ENCODE data around the gene CBLB.
"Not testable (repeated sequence)": the region's sequence is repeated elsewhere in the genome, so short reads cannot be mapped to it uniquely, and the experiment has no call there.

The CBLB gene

GRCh38 chr3:105752791-105753415 is 115.9 kb downstream of the CBLB start:
- no peaks in the 10 kb centered on the region for H3K9me3 ChIP-seq
- H3K27me3 ChIP-seq (ENCODE audit: low read depth): no peaks in the 10 kb centered on the region
- peaks cover 22% of the 10 kb centered on the region for H3K4me1 ChIP-seq
- no peaks in the 10 kb centered on the region for H3K36me3 ChIP-seq (replicated peaks)
- peak; percentile 29 to 39 for DNase-seq (ENCODE audit: low spot score in 2 of 2)
- no peak overlapping the region for H3K4me3 ChIP-seq
- in situ Hi-C loops (cut with MboI; ENCODE audit: low sequenced_read_pairs): no loop called here

DNA sequence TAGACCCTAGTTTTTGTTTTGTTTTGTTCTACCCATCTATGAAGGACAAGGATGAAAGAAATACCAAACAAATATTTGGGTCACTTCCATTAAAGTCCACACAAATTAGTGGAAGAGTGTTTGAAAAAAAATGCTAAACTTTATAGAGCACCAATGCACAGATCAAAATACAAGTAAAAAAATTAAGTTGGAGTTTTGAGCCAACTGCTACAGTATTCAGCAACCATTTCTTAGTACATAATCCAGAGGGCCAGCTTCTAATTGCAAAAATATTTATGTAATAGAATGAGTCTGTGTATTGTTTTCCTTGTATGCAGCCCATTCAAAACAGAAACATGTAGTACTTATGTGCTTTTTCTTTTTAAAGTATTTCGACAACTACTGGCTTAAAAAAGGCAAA is 121.1 kb downstream of the CBLB start:
- in situ Hi-C loops (cut with MboI; ENCODE audit: low sequenced_read_pairs): no loop called here
- H3K36me3 ChIP-seq (replicated peaks): no peaks in the 10 kb centered on the region

DNA sequence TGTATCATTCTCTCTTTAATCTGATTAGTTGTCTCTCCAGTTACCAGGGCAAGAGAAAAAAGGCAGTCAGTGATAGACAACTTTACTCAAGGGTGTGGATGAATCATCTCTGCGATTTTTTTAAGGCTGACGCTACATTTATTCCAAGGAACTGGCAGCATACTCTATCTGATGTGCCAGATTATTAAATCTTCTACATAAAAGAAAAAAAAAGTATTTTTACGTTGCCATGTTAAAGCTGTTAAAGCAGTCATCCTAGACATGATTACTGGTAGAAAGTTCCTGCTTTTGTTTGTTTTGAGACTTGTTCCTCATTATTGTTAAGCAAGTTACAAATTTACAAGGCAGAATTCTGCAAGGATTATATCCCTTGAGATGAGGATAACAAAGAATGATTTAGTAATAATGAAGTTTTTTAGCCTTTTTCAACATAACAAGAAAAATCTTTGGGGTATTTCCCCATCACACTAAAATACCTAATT is 121.7 kb downstream of the CBLB start:
- no peaks in the 10 kb centered on the region for H3K27me3 ChIP-seq (ENCODE audit: low read depth)

More for the DNA sequence above, 121.1 kb downstream of the CBLB start:
- H3K4me1 ChIP-seq: peaks cover 26% of the 10 kb centered on the region
- H3K27me3 ChIP-seq (ENCODE audit: low read depth): no peaks in the 10 kb centered on the region
- no peak for DNase-seq (ENCODE audit: low spot score in 2 of 2)
- H3K4me3 ChIP-seq: no peak overlapping the region
- H3K9me3 ChIP-seq: no peaks in the 10 kb centered on the region

GRCh38 chr3:105746231-105746996 is 122.4 kb downstream of the CBLB start:
- DNase-seq (ENCODE audit: low spot score in 2 of 2): peak; percentile 50 to 96
- no peaks in the 10 kb centered on the region for H3K9me3 ChIP-seq
- peaks cover 22% of the 10 kb centered on the region for H3K4me1 ChIP-seq
- in situ Hi-C loops (cut with MboI; ENCODE audit: low sequenced_read_pairs): no loop called here
- no peaks in the 10 kb centered on the region for H3K27me3 ChIP-seq (ENCODE audit: low read depth)
- H3K4me3 ChIP-seq: no peak overlapping the region
- H3K36me3 ChIP-seq (replicated peaks): no peaks in the 10 kb centered on the region

More for the DNA sequence above, 121.7 kb downstream of the CBLB start:
- in situ Hi-C loops (cut with MboI; ENCODE audit: low sequenced_read_pairs): no loop called here
- Histone ChIP-seq H3K9me3 (no peaks in the 10 kb centered on the region), H3K4me3 (no peak overlapping the region), H3K4me1 (peaks cover 22% of the 10 kb centered on the region), H3K36me3 (replicated peaks) (no peaks in the 10 kb centered on the region)
- peak in 1 of 2 experiments; percentile 58 for DNase-seq (ENCODE audit: low spot score in 2 of 2)

- no peak for DNase-seq (ENCODE audit: low spot score in 2 of 2)
- Histone ChIP-seq H3K36me3 (replicated peaks) (no peaks in the 10 kb centered on the region), H3K4me1 (peaks cover 22% of the 10 kb centered on the region), H3K9me3 (no peaks in the 10 kb centered on the region), H3K27me3 (ENCODE audit: low read depth) (no peaks in the 10 kb centered on the region), H3K4me3 (no peak overlapping the region)
- in situ Hi-C loops (cut with MboI; ENCODE audit: low sequenced_read_pairs): no loop called here
These were observed 123.8 kb downstream of the CBLB start for GRCh38 chr3:105745046-105745445.

DNA sequence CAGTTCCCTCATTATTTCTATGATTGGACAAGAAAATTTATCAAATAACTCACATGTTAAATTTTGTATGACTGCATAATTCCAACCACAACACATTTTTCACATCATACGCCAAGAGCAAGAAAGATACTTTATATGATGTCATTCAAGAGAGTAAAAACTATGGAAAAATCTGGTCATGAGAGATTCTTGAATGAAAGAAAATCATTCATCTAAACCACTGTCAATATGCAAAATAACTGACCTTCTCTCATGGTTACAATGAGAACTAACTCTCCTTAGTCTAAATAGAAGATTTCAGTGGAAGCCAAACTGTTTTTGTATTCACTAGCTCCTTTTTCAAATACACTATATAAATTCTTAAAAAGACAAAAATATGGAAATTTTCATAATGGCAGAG is 124.6 kb downstream of the CBLB start:
- no peak for DNase-seq (ENCODE audit: low spot score in 2 of 2)
- no peaks in the 10 kb centered on the region for H3K27me3 ChIP-seq (ENCODE audit: low read depth)
- peaks cover 22% of the 10 kb centered on the region for H3K4me1 ChIP-seq
- H3K36me3 ChIP-seq (replicated peaks): no peaks in the 10 kb centered on the region
- in situ Hi-C loops (cut with MboI; ENCODE audit: low sequenced_read_pairs): no loop called here
- no peak overlapping the region for H3K4me3 ChIP-seq
- H3K9me3 ChIP-seq: no peaks in the 10 kb centered on the region

DNA sequence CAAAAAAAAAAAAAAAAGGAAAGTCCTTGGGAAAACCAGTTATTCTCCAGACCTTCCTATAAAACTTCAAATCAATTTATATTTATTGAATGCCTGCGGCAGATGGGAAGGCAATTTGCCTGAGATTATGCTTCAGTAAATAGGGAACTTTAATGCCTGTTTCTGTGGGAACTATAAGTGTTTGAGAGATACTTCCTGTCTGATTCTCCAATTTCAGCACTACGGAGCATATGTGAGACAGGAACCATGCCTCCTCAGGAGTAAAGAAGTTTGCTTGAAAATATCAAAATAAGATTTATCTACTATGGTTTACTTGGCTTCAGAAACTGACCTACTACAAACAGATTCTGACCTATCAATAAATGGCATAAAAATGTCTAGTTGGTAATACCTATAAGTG is 135.5 kb downstream of the CBLB start:
- no peak overlapping the region for H3K4me3 ChIP-seq
- no peaks in the 10 kb centered on the region for H3K36me3 ChIP-seq (replicated peaks)
- DNase-seq (ENCODE audit: low spot score in 2 of 2): no peak
- in situ Hi-C loops (cut with MboI; ENCODE audit: low sequenced_read_pairs): no loop called here
- no peaks in the 10 kb centered on the region for H3K9me3 ChIP-seq
- H3K4me1 ChIP-seq: peaks cover 10% of the 10 kb centered on the region
- H3K27me3 ChIP-seq (ENCODE audit: low read depth): no peaks in the 10 kb centered on the region

GRCh38 chr3:105731686-105732085 is 137.1 kb downstream of the CBLB start:
- H3K27me3 ChIP-seq (ENCODE audit: low read depth): no peaks in the 10 kb centered on the region
- H3K9me3 ChIP-seq: no peaks in the 10 kb centered on the region
- in situ Hi-C loops (cut with MboI; ENCODE audit: low sequenced_read_pairs): no loop called here
- DNase-seq (ENCODE audit: low spot score in 2 of 2): peak in 1 of 2 experiments; percentile 21
- no peaks in the 10 kb centered on the region for H3K36me3 ChIP-seq (replicated peaks)
- H3K4me3 ChIP-seq: no peak overlapping the region
- peaks cover 10% of the 10 kb centered on the region for H3K4me1 ChIP-seq

- in situ Hi-C loops (cut with MboI; ENCODE audit: low sequenced_read_pairs): no loop called here
- H3K4me1 ChIP-seq: peaks cover 10% of the 10 kb centered on the region
- DNase-seq (ENCODE audit: low spot score in 2 of 2): no peak
- no peak overlapping the region for H3K4me3 ChIP-seq
- H3K27me3 ChIP-seq (ENCODE audit: low read depth): no peaks in the 10 kb centered on the region
- no peaks in the 10 kb centered on the region for H3K36me3 ChIP-seq (replicated peaks)
- no peaks in the 10 kb centered on the region for H3K9me3 ChIP-seq
These were observed 137.9 kb downstream of the CBLB start for GRCh38 chr3:105730801-105731354.

DNA sequence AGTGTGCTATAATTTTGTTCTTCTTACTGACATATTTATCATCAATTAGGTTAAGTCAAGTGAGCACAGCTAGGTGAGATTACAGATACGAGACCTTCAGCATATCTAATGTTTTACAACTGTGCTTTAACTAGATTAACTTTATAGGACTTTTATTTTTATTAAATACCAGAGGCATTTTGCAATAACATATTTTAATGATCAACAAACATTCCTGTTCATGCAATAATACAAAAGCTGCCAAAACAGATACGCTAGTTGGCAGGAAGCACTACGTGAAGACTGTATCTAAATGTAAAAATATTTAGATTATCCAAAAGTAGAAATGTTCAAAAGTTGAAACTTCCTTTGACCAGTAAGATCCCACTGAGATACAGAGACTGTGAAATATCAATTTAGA is 139.1 kb downstream of the CBLB start:
- Histone ChIP-seq H3K4me3 (no peak overlapping the region), H3K27me3 (ENCODE audit: low read depth) (no peaks in the 10 kb centered on the region), H3K9me3 (no peaks in the 10 kb centered on the region), H3K36me3 (replicated peaks) (no peaks in the 10 kb centered on the region), H3K4me1 (peaks cover 10% of the 10 kb centered on the region)
- DNase-seq (ENCODE audit: low spot score in 2 of 2): no peak
- in situ Hi-C loops (cut with MboI; ENCODE audit: low sequenced_read_pairs): no loop called here

DNA sequence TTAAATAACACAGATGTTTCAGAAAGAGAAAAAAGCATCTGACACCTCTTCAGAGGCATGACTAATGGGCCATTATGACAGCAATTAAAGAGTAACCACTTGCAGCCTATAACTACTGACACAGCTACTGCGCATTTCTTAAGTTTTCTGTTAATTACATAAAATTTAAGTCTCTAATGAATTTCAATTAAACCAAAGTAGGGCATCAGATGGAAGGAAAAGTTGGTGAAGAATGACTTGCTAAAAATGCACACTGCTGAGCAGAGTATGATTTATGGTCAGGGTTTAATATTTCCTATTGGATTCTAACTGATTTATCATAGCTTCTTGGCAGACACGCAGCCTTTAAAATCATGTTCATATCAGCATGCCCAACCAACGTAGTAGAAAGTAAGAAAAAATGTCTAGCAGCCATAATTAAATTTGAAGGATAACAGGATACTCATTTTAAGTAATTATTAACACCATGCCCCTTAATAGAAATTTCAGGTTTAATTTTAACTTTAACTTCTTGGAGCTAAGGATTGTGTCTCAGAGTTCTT is 140.0 kb downstream of the CBLB start:
- no peaks in the 10 kb centered on the region for H3K9me3 ChIP-seq
- in situ Hi-C loops (cut with MboI; ENCODE audit: low sequenced_read_pairs): no loop called here
- DNase-seq (ENCODE audit: low spot score in 2 of 2): no peak
- no peaks in the 10 kb centered on the region for H3K36me3 ChIP-seq (replicated peaks)
- peaks cover 10% of the 10 kb centered on the region for H3K4me1 ChIP-seq
- no peaks in the 10 kb centered on the region for H3K27me3 ChIP-seq (ENCODE audit: low read depth)
- no peak overlapping the region for H3K4me3 ChIP-seq

DNA sequence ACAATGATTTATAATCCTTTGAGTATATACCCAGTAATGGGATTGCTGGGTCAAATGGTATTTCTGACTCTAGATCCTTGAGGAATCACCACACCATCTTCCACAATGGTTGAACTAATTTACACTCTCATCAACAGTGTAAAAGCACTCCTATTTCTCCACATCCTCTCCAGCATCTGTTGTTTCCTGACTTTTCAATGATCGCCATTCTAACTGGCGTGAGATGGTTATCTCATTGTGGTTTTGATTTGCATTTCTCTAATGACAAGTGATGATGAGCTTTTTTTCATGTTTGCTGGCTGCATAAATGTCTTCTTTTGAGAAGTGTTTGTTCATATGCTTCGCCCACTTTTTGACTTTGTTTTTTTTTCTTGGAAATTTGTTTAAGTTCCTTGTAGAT is 141.8 kb downstream of the CBLB start:
- in situ Hi-C loops (cut with MboI; ENCODE audit: low sequenced_read_pairs); H3K9me3 ChIP-seq; H3K4me3 ChIP-seq; H3K36me3 ChIP-seq (replicated peaks); DNase-seq (ENCODE audit: low spot score in 2 of 2); H3K27me3 ChIP-seq (ENCODE audit: low read depth): not testable (repeated sequence)
- peaks cover 10% of the 10 kb centered on the region for H3K4me1 ChIP-seq

DNA sequence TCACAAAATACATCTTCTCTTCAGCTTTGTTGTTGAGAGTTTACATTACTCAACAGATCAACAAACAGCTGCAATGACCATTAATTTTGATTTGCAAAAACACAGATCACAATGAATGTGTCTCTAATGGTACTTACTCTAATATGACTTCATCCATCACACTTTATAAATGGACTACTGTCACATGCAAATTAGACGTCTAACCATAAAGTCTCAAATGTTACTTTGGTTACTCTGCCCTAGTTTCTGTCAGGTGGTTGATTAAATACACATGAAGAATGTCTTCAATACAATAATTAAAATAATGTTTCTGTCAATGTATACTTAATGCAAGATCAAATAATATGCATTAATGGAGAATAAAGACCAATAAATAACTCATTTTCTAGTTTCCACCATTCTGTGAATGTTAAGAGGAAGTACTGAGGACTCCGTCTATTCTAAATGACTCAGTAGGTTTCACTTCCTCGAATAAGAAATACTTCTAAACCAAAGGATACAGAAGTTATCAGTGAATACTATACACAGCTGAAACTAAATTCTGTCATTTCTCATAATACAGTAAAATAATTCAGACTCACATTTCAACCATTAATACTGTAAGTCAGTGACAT is 145.8 kb downstream of the CBLB start:
- Histone ChIP-seq H3K36me3 (replicated peaks) (no peaks in the 10 kb centered on the region), H3K27me3 (ENCODE audit: low read depth) (no peaks in the 10 kb centered on the region), H3K9me3 (no peaks in the 10 kb centered on the region), H3K4me1 (no peaks in the 10 kb centered on the region), H3K4me3 (no peak overlapping the region)
- no peak for DNase-seq (ENCODE audit: low spot score in 2 of 2)
- in situ Hi-C loops (cut with MboI; ENCODE audit: low sequenced_read_pairs): no loop called here

Measured in HAP-1 (cell line).